Activated CD8-positive, alpha-beta T cell treated with anti-CD3 and anti-CD28 coated beads for 36 hours (primary cell): Measurements from ENCODE around the gene CEP350. TPM values are rescaled to one million over a fixed set of nuclear protein-coding genes. Genes with fewer than 3 reads are reported as not detected.

ENCODE experiments used
- ATAC-seq: fragments of 200-7000 bp; cut with Tn5 transposase; one replicate; pipeline ENCODE4 v1.10.0; 2021; ENCODE audit warnings: mild to moderate bottlenecking, moderate library complexity
- CTCF ChIA-PET: fragments of 350-600 bp; sonication (Branson Sonifier 250); formaldehyde crosslinking; loops from one replicate; lab custom pipeline; 2021; ENCODE audit warnings: antibody characterized with exemption; lab: Charles Lee
- POLR2A ChIA-PET: fragments of 350-600 bp; sonication (Branson Sonifier 250); formaldehyde crosslinking; loops from one replicate; lab custom pipeline; 2021; ENCODE audit warnings: antibody characterized with exemption; lab: Charles Lee
- DNase-seq: peaks from one replicate; pipeline ENCODE4 v3.0.0-alpha.2; 2020
- H3K27ac Mint-ChIP-seq: one replicate; pipeline ENCODE4 v1.8.0; 2021; ENCODE audit warnings: mild to moderate bottlenecking, mixed read lengths
- H3K27me3 Mint-ChIP-seq: one replicate; pipeline ENCODE4 v1.8.0; 2021; ENCODE audit warnings: mixed read lengths
- H3K36me3 Mint-ChIP-seq: one replicate; pipeline ENCODE4 v1.8.0; 2021; ENCODE audit warnings: low read depth, mixed read lengths
- H3K4me1 Mint-ChIP-seq: one replicate; pipeline ENCODE4 v1.8.0; 2021; ENCODE audit warnings: low read depth, mixed read lengths
- H3K4me3 Mint-ChIP-seq: one replicate; pipeline ENCODE4 v1.8.0; 2021; ENCODE audit warnings: mild to moderate bottlenecking, moderate library complexity, mixed read lengths
- H3K9me3 Mint-ChIP-seq: one replicate; pipeline ENCODE4 v1.8.0; 2021; ENCODE audit warnings: mixed read lengths
- intact Hi-C: fragments of 100-400 bp; cut with micrococcal nuclease; formaldehyde crosslinking; loops from one replicate; pipeline ENCODE4 v1.10.0; 2022
- total RNA-seq, 2 experiments: library from RNA; stranded (reverse); gene quantifications; one replicate each; pipeline ENCODE4 v1.2.3, GENCODE V29; 2021
- TF ChIP-seq, protein P1 (sequence below): fragments of 200-600 bp; IDR thresholded peaks from one replicate; pipeline ENCODE4 v1.8.0; 2022; ENCODE audit warnings: antibody characterized with exemption, mild to moderate bottlenecking

The CEP350 gene
- total RNA-seq, 2 experiments from 2014 or later = 38.9 to 42.3 TPM

GRCh38 chr1:180096584-180097325 is 142.1 kb downstream of the CEP350 start:
- intact Hi-C loops = no loop called here
- POLR2A ChIA-PET = no interaction called here
- no peak overlapping the region for H3K4me3 Mint-ChIP-seq
- CTCF ChIA-PET = no interaction called here
- TF ChIP-seq, protein P1, sequence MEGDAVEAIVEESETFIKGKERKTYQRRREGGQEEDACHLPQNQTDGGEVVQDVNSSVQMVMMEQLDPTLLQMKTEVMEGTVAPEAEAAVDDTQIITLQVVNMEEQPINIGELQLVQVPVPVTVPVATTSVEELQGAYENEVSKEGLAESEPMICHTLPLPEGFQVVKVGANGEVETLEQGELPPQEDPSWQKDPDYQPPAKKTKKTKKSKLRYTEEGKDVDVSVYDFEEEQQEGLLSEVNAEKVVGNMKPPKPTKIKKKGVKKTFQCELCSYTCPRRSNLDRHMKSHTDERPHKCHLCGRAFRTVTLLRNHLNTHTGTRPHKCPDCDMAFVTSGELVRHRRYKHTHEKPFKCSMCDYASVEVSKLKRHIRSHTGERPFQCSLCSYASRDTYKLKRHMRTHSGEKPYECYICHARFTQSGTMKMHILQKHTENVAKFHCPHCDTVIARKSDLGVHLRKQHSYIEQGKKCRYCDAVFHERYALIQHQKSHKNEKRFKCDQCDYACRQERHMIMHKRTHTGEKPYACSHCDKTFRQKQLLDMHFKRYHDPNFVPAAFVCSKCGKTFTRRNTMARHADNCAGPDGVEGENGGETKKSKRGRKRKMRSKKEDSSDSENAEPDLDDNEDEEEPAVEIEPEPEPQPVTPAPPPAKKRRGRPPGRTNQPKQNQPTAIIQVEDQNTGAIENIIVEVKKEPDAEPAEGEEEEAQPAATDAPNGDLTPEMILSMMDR = no peak
- peaks cover 36% of the 10 kb centered on the region for H3K36me3 Mint-ChIP-seq
- DNase-seq (no peak), ATAC-seq (no peak)
- H3K27me3 Mint-ChIP-seq = no peaks in the 10 kb centered on the region
- H3K9me3 Mint-ChIP-seq = no peaks in the 10 kb centered on the region
- no peak overlapping the region for H3K27ac Mint-ChIP-seq
- H3K4me1 Mint-ChIP-seq = peaks cover 7% of the 10 kb centered on the region

GRCh38 chr1:180097326-180097605 is 142.7 kb downstream of the CEP350 start:
- TF ChIP-seq, protein P1 = no peak
- no peaks in the 10 kb centered on the region for H3K9me3 Mint-ChIP-seq
- peaks cover 36% of the 10 kb centered on the region for H3K36me3 Mint-ChIP-seq
- H3K4me3 Mint-ChIP-seq = no peak overlapping the region
- ChIA-PET POLR2A (no interaction called here), CTCF (no interaction called here)
- ATAC-seq (no peak), DNase-seq (no peak)
- no peak overlapping the region for H3K27ac Mint-ChIP-seq
- intact Hi-C loops = no loop called here
- H3K27me3 Mint-ChIP-seq = no peaks in the 10 kb centered on the region
- H3K4me1 Mint-ChIP-seq = peaks cover 7% of the 10 kb centered on the region

GRCh38 chr1:180101411-180101810 is 146.8 kb downstream of the CEP350 start:
- intact Hi-C loops = no loop called here
- H3K27ac Mint-ChIP-seq = no peak overlapping the region
- CTCF ChIA-PET = interaction anchor here (0.7 to 1.3 kb wide), 7 partner anchors 11 to 80 kb away, joined by 3 to 5 read pairs (median 3); no protein-coding TSS in a partner anchor
- H3K4me3 Mint-ChIP-seq = no peak overlapping the region
- no peak for DNase-seq
- H3K4me1 Mint-ChIP-seq = peaks cover 7% of the 10 kb centered on the region
- H3K36me3 Mint-ChIP-seq = peaks cover 5% of the 10 kb centered on the region
- H3K27me3 Mint-ChIP-seq = no peaks in the 10 kb centered on the region
- TF ChIP-seq, protein P1 = no peak
- H3K9me3 Mint-ChIP-seq = no peaks in the 10 kb centered on the region
- no peak for ATAC-seq
- POLR2A ChIA-PET = interaction anchor here (1.3 kb wide), 1 partner anchor 16 kb away, joined by 3 read pairs; no protein-coding TSS in a partner anchor

DNA sequence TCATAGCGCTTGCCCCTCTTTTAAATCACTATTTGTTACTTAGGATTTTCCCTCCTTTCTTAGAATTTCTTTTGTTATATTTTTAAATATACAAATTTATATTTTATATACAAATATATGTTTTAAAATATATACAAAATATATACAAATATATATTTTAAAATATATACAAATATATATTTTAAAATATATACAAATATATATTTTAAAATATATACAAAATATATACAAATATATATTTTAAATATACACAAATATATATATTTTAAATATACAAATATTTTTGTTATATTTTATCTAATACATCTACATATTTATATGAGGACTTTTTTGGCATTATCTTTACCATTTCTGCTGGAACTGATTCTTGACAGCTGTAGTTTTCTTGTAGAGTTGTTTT is 149.2 kb downstream of the CEP350 start:
- DNase-seq (no peak), ATAC-seq (no peak)
- ChIA-PET CTCF (interaction anchor here (2.3 kb wide), 1 partner anchor 75 kb away, joined by 8 read pairs; no protein-coding TSS in a partner anchor), POLR2A (no interaction called here)
- Mint-ChIP-seq H3K27me3 (no peaks in the 10 kb centered on the region), H3K4me3 (no peak overlapping the region), H3K4me1 (peaks cover 7% of the 10 kb centered on the region), H3K36me3 (peaks cover 8% of the 10 kb centered on the region), H3K27ac (no peak overlapping the region), H3K9me3 (no peaks in the 10 kb centered on the region)
- TF ChIP-seq, protein P1 = no peak
- intact Hi-C loops = no loop called here

- TF ChIP-seq, protein P1 = no peak
- Mint-ChIP-seq H3K27me3 (no peaks in the 10 kb centered on the region), H3K27ac (no peak overlapping the region), H3K9me3 (no peaks in the 10 kb centered on the region), H3K4me1 (no peaks in the 10 kb centered on the region), H3K4me3 (no peak overlapping the region), H3K36me3 (peaks cover 24% of the 10 kb centered on the region)
- ChIA-PET CTCF (interaction anchor here (0.9 to 1.4 kb wide), 3 partner anchors 10 to 67 kb away, joined by 3 to 6 read pairs (median 4); no protein-coding TSS in a partner anchor), POLR2A (no interaction called here)
- ATAC-seq (no peak), DNase-seq (no peak)
- intact Hi-C loops = no loop called here
Observed at GRCh38 chr1:180112091-180112490, 157.5 kb downstream of the CEP350 start.
